PC-3 (cell line): Measurements from ENCODE around the gene GTF2B. TPM values are rescaled to one million over a fixed set of nuclear protein-coding genes. Genes with fewer than 3 reads are reported as not detected.
"Not testable (repeated sequence)": the region's sequence is repeated elsewhere in the genome, so short reads cannot be mapped to it uniquely, and the experiment has no call there.

Experiments used
- ATAC-seq: fragments of 200-7000 bp; cut with Tn5 transposase; 2 replicates; pipeline ENCODE4 v1.9.1; 2020; ENCODE audit warnings: mild to moderate bottlenecking, moderate library complexity
- BruUV-seq: library from RNA; stranded (reverse); fragments of 400-500 nt; replicated peaks from 2 replicates; lab custom pipeline; 2021; lab: Mats Ljungman, UMichigan
- CTCF ChIA-PET: fragments of 300-600 bp; sonication (Branson Sonifier 250); formaldehyde crosslinking; loops from one replicate; lab custom pipeline; 2022; ENCODE audit warnings: antibody characterized with exemption; lab: Charles Lee
- POLR2A ChIA-PET: fragments of 300-600 bp; sonication (Branson Sonifier 250); formaldehyde crosslinking; loops from one replicate; lab custom pipeline; 2022; ENCODE audit warnings: antibody characterized with exemption; ENCODE audit not compliant: unreplicated experiment; lab: Charles Lee
- DNase-seq: peaks from one replicate; pipeline ENCODE4 v3.0.0-alpha.2; 2015
- H2AFZ ChIP-seq: fragments of 300-600 bp; sonication (generic); 2 replicates; pipeline ENCODE4 v1.6.0; 2016; ENCODE audit warnings: antibody characterized with exemption, low read length
- H3F3A ChIP-seq: fragments of 300-600 bp; sonication (generic); one replicate; pipeline ENCODE4 v1.6.0; 2017; ENCODE audit warnings: antibody characterized with exemption, low read length, control low read depth, mild to moderate bottlenecking; ENCODE audit not compliant: unreplicated experiment
- H3K27ac ChIP-seq: fragments of 300-600 bp; sonication (generic); 2 replicates; pipeline ENCODE4 v1.5.1; 2016; ENCODE audit warnings: mild to moderate bottlenecking, low read length
- H3K27me3 ChIP-seq: fragments of 300-600 bp; sonication (generic); 2 replicates; pipeline ENCODE4 v1.6.1; 2016; ENCODE audit warnings: low read length, mixed read lengths
- H3K36me3 ChIP-seq: fragments of 300-600 bp; sonication (generic); 2 replicates; pipeline ENCODE4 v1.6.1; 2016; ENCODE audit warnings: low read depth, mixed run types, low read length, mixed read lengths
- H3K4me1 ChIP-seq: fragments of 300-600 bp; sonication (generic); 2 replicates; pipeline ENCODE4 v1.5.1; 2016; ENCODE audit warnings: low read length; ENCODE audit not compliant: insufficient read depth
- H3K4me2 ChIP-seq: fragments of 300-600 bp; sonication (generic); 2 replicates; pipeline ENCODE4 v1.6.0; 2016; ENCODE audit warnings: low read length
- H3K4me3 ChIP-seq: fragments of 300-600 bp; sonication (generic); 2 replicates; pipeline ENCODE4 v1.5.1; 2016; ENCODE audit warnings: mild to moderate bottlenecking, low read length, mixed read lengths
- H3K79me2 ChIP-seq: fragments of 300-600 bp; sonication (generic); 2 replicates; pipeline ENCODE4 v1.6.1; 2017; ENCODE audit warnings: low read length, mixed read lengths
- H3K9ac ChIP-seq: fragments of 300-600 bp; sonication (generic); 2 replicates; pipeline ENCODE4 v1.6.0; 2016; ENCODE audit warnings: mild to moderate bottlenecking, low read length
- H3K9me2 ChIP-seq: fragments of 300-600 bp; sonication (generic); replicated peaks from 2 replicates; pipeline ENCODE4 v1.6.1; 2016; ENCODE audit warnings: mixed run types, low read length, mixed read lengths
- H3K9me3 ChIP-seq: fragments of 300-600 bp; sonication (generic); 2 replicates; pipeline ENCODE4 v1.6.1; 2016; ENCODE audit warnings: low read length, mixed read lengths
- H4K20me1 ChIP-seq: fragments of 300-600 bp; sonication (generic); 2 replicates; pipeline ENCODE4 v1.6.1; 2016; ENCODE audit warnings: low read length, mixed read lengths
- EZH2 ChIP-seq: fragments of 300-600 bp; sonication (generic); IDR thresholded peaks from one replicate; pipeline ENCODE4 v1.6.1; 2017; ENCODE audit warnings: antibody characterized with exemption, mild to moderate bottlenecking, low read length; ENCODE audit not compliant: unreplicated experiment
- EZH2phosphoT487 ChIP-seq: fragments of 300-600 bp; sonication (generic); IDR thresholded peaks from 2 replicates; pipeline ENCODE4 v1.6.1; 2018; ENCODE audit warnings: mild to moderate bottlenecking, antibody characterized with exemption, low read length, borderline replicate concordance
- intact Hi-C: fragments of 100-400 bp; cut with micrococcal nuclease; formaldehyde crosslinking; loops from 2 replicates; pipeline ENCODE4 v1.9.0; 2023
- total RNA-seq: library from RNA; depleted of rRNA; stranded (reverse); fragments of >200 nt; gene quantifications from 2 replicates; pipeline ENCODE4 v1.2.3, GENCODE V29; 2014
- TF ChIP-seq, protein P1 (sequence below): fragments of 300-600 bp; sonication (generic); conservative IDR thresholded peaks from 2 replicates; pipeline ENCODE4 v1.5.1; 2017; ENCODE audit warnings: antibody characterized with exemption, low read depth, mild to moderate bottlenecking, low read length

The GTF2B gene
- total RNA-seq, 1 experiment from 2014 or later, result 32.1 TPM

DNA sequence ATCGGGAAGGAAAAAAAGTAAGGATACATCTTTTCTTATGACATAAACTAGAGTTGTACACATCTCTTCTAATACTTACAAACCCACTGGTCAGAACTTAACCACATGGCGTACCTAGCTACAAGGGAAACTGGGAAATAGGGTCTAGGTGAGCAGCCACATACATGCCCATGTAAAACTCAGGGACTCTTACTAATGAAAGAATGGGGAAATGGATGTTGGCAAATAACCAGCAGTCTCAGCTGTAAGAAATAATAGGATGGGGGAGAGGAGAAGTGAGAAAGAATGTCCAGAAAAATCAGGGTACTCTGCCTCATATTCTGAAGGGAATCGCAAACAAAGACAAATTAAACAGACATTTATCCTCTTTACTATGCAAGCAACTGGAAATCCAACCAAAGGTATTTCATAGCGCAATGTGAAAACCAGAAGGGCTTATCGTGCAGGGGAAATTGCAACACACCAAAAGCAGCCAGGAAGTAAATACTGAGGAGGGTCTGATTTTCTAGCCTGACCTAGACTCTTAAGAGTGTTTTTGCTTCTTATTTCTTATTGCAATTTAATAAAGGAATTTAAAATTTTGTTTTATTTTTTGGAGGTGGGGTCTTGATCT is 17.5 kb downstream of the GTF2B start:
- Histone ChIP-seq H3K79me2 (peaks cover 46% of the 10 kb centered on the region), H4K20me1 (0 out of 2 replicates have a peak, but pooled peaks cover 8% of the 10 kb centered on the region)
- BruUV-seq, result no TSS peak

DNA sequence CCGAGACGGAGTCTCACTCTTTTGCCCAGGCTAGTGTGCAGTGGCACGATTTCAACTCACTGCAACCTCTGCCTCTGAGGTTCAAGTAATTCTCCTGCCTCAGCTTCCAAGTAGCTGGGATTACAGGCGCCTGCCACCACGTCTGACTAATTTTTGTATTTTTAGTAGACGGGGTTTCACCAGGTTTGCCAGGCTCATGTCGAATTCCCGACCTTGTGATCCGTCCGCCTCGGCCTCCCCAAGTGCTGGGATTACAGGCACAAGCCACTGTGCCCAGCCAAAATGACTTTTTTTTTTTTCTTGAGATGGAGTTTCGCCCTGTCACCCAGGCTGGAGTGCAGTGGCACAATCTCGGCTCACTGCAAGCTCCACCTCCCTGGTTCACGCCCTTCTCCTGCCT is 21.7 kb downstream of the GTF2B start:
- H3F3A ChIP-seq, CTCF ChIA-PET, H3K4me3 ChIP-seq, H3K4me1 ChIP-seq, H3K36me3 ChIP-seq, H2AFZ ChIP-seq, H3K9me2 ChIP-seq, intact Hi-C loops, H3K27ac ChIP-seq, POLR2A ChIA-PET, H3K27me3 ChIP-seq, H3K4me2 ChIP-seq, H4K20me1 ChIP-seq, ATAC-seq, DNase-seq, BruUV-seq, H3K9ac ChIP-seq, H3K9me3 ChIP-seq: not testable (repeated sequence)
- H3K79me2 ChIP-seq, result peaks cover 38% of the 10 kb centered on the region

More for the DNA sequence above, 17.5 kb downstream of the GTF2B start:
- Histone ChIP-seq H3K9me3 (no peaks in the 10 kb centered on the region), H3K4me3 (no peak overlapping the region), H2AFZ (no peak overlapping the region), H3K9ac (no peak overlapping the region), H3K4me1 (peaks cover 6% of the 10 kb centered on the region; the same call in 1 of the 2 replicates), H3K4me2 (no peak overlapping the region), H3K27me3 (no peaks in the 10 kb centered on the region), H3F3A (no peaks in the 10 kb centered on the region), H3K27ac (no peak overlapping the region), H3K9me2 (no peaks in the 10 kb centered on the region), H3K36me3 (0 out of 2 replicates have a peak, but pooled peaks cover 3% of the 10 kb centered on the region)
- intact Hi-C loops, result no loop called here
- POLR2A ChIA-PET, result interaction anchor here (0.6 kb wide), 1 partner anchor 26 kb away, joined by 3 read pairs; no protein-coding TSS in a partner anchor
- CTCF ChIA-PET, result no interaction called here
- DNase-seq, result no peak
- TF ChIP-seq, protein P1, sequence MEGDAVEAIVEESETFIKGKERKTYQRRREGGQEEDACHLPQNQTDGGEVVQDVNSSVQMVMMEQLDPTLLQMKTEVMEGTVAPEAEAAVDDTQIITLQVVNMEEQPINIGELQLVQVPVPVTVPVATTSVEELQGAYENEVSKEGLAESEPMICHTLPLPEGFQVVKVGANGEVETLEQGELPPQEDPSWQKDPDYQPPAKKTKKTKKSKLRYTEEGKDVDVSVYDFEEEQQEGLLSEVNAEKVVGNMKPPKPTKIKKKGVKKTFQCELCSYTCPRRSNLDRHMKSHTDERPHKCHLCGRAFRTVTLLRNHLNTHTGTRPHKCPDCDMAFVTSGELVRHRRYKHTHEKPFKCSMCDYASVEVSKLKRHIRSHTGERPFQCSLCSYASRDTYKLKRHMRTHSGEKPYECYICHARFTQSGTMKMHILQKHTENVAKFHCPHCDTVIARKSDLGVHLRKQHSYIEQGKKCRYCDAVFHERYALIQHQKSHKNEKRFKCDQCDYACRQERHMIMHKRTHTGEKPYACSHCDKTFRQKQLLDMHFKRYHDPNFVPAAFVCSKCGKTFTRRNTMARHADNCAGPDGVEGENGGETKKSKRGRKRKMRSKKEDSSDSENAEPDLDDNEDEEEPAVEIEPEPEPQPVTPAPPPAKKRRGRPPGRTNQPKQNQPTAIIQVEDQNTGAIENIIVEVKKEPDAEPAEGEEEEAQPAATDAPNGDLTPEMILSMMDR, result no peak
- TF ChIP-seq EZH2phosphoT487, result no peak
- TF ChIP-seq EZH2, result no peak
- no peak for ATAC-seq

DNA sequence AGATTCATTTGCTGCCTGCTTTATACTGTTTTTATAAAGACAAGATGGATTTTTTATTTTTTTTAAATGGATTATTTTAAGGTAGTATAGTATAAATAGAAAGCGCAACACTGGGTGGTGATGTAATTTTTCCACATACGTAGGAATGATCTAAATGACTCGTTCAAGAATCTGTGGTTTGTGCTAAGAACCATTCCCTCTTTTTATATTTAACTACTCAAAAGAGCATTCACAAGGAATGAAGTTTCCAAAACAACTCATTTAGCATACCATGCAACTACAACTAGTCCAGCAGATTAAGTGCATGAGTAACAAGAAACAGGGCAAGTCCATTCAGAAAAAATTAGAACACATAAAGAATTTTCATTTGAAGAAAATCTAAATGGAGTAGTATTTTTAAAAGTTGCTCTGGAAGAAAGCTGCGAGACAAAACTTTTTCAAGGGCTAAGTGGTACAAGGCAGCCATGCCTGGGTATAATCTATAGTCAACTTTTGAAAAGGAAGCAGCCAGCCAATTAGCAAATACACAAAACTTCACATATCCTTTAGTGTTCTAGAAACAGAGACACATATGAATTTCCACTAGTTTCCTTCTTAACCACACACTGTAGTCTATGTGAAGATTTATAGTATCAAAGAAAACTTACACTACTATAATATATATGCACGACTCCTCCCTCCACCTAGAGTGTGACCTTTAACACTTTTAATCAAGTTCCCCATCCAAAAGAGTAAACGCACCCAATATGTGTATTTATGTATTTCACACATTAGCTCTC is 23.4 kb downstream of the GTF2B start:
- Histone ChIP-seq H3K9me2 (no peaks in the 10 kb centered on the region), H3F3A (no peaks in the 10 kb centered on the region), H3K79me2 (peaks cover 26% of the 10 kb centered on the region), H3K36me3 (peaks cover under 1% of the 10 kb centered on the region; the same call in 1 of the 2 replicates), H2AFZ (no peak overlapping the region), H3K4me3 (no peak overlapping the region), H3K4me2 (no peak overlapping the region), H4K20me1 (no peaks in the 10 kb centered on the region), H3K27me3 (no peaks in the 10 kb centered on the region), H3K9me3 (no peaks in the 10 kb centered on the region), H3K27ac (no peak overlapping the region), H3K9ac (no peak overlapping the region), H3K4me1 (no peaks in the 10 kb centered on the region)
- no TSS peak for BruUV-seq
- no peak for DNase-seq
- POLR2A ChIA-PET, result interaction anchor here (0.6 to 0.7 kb wide), 2 partner anchors 24 to 252 kb away, joined by 3 to 4 read pairs; no protein-coding TSS in a partner anchor
- no peak for ATAC-seq
- CTCF ChIA-PET, result no interaction called here
- intact Hi-C loops, result no loop called here
- TF ChIP-seq EZH2 (no peak), EZH2phosphoT487 (no peak)
- TF ChIP-seq, protein P1, result no peak
